Cardiac fibroblast (primary cell): ENCODE results near the gene NOXA1.
A peak's percentile ranks its signal among the peaks of the same experiment; 100 is the strongest.

ENCODE experiments used
- DNase-seq, 2 donors: peaks; one replicate each; pipeline versions ENCODE4 v3.0.0 to v3.0.0-alpha.2; 2010; ENCODE audit warnings: low read depth in 2 of 2
- H3K4me3 ChIP-seq, 2 donors: replicated peaks in 1 of 2; 1 replicate in 1 of 2; 2 replicates in 1 of 2; pipeline ENCODE4 v1.5.1; 2011; ENCODE audit warnings: low read depth in 2 of 2, low read length in 2 of 2, mild to moderate bottlenecking in 2 of 2, moderate library complexity in 1 of 2
- CTCF ChIP-seq: IDR thresholded peaks from one replicate; pipeline ENCODE4 v1.5.1; 2011; ENCODE audit warnings: low read depth, mild to moderate bottlenecking, low read length, inconsistent platforms

The NOXA1 gene

GRCh38 chr9:137403269-137403668, 19.9 kb upstream of the NOXA1 start:
- TF ChIP-seq CTCF = no peak
- H3K4me3 ChIP-seq = no peak overlapping the region
- no peak for DNase-seq

DNA sequence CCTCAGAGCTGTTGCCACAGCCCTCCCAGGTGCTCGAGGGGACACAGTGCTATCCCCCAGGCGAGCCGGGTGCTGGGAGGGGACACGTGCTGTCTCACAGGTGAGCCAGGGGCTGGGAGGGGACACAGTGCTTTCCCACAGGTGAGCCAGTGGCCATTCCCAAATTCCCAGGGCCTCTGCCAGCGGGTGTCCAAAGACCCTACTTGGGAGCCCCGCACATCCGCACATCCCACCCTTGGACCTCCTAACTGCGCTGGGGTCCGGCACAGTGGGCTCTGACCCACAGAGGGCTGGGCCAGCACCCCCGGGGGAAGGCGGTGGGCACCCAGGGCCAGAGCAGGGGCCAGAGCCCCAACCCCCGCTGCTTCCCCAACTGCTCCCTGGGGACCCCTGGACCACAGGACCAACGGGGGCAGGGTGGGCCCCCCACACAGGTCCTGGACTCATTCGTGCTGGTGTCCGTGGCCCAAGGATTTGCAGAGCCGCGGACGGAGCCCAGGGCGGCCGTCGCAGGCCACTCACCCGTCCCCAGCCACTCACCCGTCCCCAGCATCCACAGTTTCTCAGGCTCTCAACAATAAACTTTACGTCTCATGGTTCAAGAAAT, 18.1 kb upstream of the NOXA1 start:
- H3K4me3 ChIP-seq = no peak overlapping the region
- TF ChIP-seq CTCF = no peak
- DNase-seq = no peak

- no peak for TF ChIP-seq CTCF
- DNase-seq = no peak
- H3K4me3 ChIP-seq = no peak overlapping the region
These were observed 17.5 kb upstream of the NOXA1 start for GRCh38 chr9:137405677-137406081.

DNA sequence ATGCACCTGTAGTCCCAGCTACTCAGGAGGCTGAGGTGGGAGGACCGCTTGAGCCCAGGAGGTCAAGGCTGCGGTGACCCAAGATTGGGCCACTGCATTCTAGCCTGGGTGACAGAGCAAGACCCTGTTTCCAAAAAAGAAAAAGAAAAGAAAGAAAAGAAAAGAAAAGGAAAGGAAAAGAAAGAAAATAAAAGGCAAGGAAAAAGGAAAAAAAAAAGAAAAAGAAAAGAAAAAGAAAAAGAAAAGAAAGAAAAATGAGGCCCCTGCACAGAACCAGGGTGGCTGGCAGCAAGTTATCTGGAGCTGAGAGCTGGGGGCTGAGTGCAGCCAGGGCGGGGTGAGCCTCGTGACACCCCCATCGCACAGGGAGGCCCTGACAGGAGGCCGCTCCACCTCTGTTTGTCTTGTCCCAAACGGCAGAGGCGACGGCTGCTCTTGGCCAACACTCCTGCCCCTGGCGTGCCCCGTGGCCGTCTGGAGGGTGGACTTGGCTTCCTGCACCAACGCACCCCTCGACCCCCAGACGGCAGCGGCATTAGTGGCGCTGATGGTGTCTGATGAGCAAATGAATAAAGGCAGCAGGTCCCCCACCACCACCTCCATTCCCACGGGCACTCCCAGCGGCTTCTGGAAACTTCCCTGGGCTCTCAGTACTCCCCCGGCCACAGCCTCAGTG, 17.0 kb upstream of the NOXA1 start:
- TF ChIP-seq CTCF = no peak
- H3K4me3 ChIP-seq = no peak overlapping the region
- DNase-seq = no peak

DNA sequence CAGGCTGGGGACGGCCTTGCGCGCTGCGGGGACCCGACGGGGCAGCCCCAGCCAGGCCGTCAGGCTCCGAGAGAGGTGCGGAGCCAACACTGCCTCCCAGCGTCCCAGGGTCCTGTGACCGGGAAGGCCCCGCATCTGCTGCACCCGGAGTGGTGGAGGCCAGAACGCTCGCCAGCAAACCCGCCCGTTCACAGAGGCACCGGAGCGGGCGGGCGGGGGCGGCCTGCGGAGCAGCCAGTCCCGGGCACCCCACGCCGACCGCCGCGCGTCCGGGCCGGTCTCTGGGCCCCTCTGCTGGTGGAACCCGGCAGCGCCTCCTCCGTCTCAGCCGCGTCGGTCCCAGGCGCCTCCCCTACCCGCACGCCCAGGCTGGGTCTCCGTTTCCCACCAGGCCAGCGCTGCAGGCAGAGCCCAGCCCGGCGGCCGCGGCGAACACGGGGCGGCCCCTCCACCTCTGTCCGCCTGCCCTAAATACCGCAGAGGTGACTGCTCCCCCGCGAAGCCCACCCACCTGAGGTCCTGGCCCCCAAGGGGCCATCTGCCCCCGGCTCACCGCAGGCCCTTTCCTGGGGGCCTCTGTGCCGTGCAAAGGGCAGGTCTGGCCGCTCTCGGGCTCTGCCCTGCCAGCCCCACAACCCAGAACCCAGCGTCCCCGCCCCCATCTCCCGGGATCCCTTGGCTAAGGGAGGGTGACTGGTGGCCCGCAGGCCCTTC, 16.2 kb upstream of the NOXA1 start:
- DNase-seq = peak; percentile 63 to 80
- peak overlapping the region; percentile 25 to 46 for H3K4me3 ChIP-seq
- TF ChIP-seq CTCF = peak; percentile 61

GRCh38 chr9:137407590-137408300, 15.4 kb upstream of the NOXA1 start:
- peak overlapping the region in 1 of 2 donors; percentile 42 for H3K4me3 ChIP-seq
- DNase-seq = peak; percentile 21 to 33
- no peak for TF ChIP-seq CTCF
